NCI-H1048 (cell line): ENCODE data around the gene CHADL.

ENCODE experiments used
- DNase-seq: peaks from one replicate; lab custom pipeline; 2025; lab: John Stamatoyannopoulos, UW

The CHADL gene

DNA sequence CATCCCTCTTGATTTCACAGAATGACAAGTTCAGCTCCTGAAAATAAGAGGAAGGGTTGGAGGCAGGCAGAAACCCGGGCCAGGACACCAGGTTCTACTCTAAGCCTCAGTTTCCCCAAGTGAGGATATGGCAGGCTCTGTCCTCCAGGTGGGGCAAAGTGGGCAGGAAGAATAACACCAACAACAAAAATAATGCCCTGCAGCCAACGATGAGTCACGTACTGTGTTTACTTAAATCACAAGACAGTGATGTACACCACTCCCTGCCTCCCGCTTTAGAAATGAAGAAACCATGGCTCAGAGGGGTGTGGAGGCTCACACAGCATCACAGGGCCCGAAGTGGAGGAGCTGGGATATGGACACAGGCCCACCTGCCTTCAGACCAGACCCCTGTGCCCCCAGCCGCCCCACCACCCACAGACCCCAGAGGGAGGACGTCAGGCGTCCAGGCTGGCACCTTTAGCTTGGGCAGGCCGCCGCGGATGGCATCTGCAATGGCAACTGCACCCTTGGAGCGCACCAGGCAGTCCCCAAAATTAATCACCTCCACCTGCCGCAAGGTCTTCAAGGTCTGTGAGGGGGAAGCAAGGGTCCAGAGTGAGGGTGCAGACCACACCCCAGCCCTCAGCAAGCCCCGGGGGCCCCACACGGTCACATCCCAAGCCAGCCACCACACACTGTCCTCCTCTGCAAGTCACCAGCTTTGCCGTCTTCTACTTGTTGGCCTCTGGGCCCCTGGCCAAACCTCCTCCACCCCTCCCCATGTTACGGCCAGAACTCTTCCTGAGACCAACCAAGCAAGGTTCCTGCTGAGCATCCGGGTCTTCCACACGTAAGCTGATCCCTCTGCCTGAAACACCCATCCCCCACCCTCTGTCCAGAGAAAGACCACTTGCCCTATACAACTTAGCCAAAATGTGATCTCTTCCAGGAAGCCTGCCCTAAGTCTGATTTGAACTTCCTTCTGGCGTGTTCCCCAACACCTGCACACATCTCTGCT is 15.8 kb upstream of the CHADL start:
- DNase-seq, result no peak

DNA sequence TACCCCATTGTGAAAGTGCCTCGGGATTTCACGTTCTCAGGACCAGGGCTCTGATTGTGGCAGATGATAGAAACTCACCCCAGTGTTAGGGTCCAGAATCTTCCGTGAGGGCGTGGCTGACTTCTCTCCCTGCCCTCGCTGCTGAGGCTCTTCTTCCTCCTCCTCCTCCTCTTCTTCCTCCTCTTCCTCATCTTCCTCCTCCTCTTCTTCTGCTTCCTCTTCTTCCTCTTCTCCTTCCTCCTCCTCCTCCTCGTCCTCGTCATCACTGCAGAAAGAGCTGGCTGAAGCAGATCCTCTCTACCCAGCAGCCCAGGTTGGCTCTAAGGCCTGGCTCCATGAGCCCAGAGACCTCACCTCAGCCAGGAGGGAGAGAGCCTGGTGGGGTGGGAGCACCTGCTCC is 13.5 kb upstream of the CHADL start:
- DNase-seq, result no peak

DNA sequence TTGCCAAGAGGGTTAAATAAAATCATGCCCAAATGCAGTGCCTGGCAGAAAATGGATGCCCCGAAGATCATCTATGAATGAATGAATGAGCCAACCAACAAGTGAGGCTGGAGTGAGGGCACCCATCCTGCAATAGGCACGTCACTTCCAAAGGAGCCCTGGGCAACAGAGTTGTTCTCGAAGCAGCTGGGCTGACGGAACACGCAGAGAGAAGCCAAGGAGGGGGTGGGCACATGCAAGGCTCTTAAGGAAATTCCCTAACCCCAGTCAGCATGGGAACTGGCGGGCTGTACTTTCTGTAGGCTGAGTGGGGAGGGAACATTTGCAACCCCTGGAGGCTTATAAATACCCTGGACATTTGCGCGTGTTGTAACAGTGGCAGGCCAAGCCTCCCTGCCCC is 11.6 kb upstream of the CHADL start:
- DNase-seq, result no peak

GRCh38 chr22:41250127-41250526 is 9.4 kb upstream of the CHADL start:
- no peak for DNase-seq

DNA sequence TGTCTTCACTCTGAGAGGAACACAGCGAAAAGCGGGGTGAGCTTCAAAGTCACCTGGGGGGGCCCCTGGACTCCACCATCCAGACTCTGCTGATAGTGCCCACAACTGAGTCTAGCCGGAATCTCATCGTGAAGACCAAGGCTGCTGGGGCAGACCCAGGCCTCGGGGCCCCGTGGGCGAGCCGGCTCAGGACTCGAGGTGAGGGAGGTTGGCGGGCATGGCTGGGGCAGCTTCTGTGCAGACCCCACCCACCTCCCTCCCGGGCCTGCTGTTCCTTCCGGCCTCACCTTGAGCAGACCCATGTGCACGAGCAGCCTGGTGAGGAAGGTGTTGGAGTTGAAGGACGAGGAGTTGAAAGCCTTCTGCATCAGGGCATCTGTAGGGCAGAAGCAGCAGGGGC is 8.7 kb upstream of the CHADL start:
- DNase-seq, result no peak

DNA sequence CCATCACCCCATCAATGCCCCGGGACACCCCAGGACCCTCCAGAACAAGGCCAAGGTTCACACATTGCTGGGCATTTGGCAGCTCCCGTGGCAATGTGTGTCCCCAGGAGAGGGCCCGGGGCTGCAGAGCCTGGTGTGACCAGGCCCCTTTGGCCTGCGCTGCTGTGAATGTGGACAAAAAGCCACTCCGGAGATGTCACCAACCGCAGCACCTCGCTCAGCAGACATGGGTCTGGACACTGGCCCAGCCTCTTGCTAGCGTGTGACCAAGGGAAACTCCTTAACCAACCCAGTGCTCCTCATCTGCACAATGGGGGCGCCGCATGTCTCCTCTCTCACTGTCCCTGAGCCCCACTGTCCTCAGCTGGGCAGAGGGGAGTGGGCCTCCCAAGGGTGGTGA is 8.0 kb upstream of the CHADL start:
- no peak for DNase-seq

GRCh38 chr22:41248314-41248713 is 7.6 kb upstream of the CHADL start:
- no peak for DNase-seq

DNA sequence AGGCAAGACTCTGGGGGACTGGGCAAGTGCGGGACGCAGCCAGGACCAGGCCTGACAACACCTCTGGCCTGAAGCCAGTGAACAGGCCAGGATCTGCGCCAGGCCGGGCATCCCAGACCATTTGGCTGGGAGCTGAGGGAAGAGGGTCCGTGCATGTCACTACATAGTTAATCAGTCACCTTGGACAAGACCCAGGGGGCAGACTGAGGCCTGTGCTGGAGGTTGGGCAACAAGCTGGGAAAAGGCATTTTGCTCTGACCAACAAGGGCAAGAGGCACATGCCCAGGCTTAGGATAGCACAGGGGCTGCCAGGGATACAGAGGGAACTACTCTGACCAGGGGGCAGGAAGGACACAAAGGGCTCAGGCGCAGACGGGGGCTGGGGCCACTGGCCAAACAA is 7.0 kb upstream of the CHADL start:
- DNase-seq, result no peak

- DNase-seq, result no peak
Observed at GRCh38 chr22:41245917-41246499, 5.3 kb upstream of the CHADL start.

GRCh38 chr22:41243361-41243760 is 2.6 kb upstream of the CHADL start:
- DNase-seq, result no peak

DNA sequence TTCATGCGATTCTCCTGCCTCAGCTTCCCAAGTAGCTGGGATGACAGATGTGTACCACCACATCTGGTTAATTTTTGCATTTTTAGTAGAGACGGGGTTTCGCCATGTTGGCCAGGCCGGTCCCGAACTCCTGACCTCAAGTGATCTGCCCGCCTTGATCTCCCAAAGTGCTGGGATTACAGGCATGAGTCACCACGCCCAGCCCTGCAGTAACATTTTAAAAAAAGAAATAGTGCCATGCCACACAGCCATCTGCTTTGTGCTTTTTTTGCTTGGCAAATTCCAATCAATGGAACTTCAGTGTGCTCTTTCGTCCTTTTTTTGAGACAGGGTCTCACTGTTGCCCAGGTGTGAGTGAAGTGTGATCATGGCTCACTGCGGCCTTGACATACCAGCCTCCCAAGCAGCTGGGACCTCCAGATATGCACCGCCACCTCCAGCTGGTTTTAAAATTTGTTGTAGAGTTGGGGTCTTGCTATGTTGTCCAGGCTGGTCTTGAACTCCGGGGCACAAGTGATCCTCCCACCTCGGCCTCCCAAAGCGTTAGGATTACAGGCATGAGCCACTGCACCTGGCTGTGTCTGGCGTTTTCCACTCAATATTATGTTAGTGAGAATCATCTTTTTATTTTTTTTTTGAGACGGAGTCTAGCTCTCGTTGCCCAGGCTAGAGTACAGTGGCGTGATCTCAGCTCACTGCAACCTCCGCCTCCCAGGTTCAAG is 1.8 kb upstream of the CHADL start:
- no peak for DNase-seq

DNA sequence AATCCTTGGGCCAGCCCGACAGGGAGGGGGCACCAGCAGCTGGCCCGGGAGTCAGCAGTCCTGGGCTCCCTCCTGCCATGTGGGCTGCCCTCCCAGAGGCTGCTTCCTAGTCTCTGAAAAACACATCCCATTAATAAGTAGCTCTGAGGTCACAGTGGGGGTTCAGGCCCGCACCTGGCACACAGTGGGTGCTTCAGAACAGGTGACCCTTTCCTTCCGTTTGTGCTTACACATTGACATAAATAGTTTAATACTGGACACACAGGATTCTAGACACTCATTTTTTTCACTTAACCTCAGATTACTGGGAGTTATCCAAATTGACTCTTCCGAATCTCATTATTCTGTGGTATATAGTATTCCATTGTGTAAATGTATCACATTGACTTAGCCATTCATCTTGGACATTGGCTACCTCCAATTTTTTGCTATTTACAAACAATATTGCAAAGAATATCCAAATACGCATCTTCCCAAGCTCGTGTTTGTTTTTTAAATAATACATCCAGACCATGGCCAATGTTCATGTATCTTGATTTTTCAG is 474 bp upstream of the CHADL start:
- no peak for DNase-seq

- DNase-seq, result no peak
Observed at GRCh38 chr22:41239443-41240128, 1.1 kb downstream of the CHADL start.

DNA sequence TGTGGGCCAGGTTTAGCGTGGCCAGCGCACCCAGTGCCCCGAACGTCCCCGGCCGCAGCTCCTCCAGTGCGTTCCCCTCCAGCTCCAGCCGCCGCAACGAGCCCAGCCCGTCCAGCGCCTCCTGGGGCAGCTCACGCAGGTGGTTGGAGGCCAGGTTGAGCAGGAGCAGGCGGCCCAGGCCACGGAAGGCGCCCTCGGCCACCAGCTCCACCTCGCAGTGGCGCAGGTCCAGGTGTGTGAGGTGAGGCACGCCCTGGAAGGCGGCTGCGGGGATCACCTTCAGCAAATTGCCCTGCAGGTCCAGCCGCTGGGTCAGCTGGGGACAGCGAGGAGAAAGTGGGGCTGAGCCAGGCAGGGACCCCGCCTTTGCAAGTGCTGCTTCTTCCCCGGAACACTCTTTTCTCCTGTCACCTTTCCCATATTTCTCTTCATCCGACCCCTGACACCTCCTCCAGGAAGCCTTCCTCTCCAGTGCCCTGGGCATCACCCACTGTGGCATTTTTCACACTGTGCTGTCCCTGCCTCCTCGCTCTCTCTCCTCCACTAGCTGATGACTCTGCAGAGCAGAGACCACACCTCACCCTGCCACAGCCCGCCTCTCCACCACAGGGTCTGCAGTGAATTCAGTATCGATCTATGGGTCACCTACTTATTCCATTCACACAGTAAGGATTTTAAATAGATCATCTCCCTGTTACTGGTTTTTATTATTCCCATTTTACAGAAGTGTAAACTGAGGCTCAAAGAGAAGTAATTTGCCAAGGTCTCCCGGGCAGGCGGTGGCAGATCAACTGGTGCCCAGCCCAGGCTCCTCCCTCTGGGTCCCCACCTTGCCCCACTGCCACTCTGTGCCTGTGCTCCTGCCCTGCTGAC is 1.9 kb downstream of the CHADL start:
- no peak for DNase-seq

GRCh38 chr22:41237707-41238569 is 2.8 kb downstream of the CHADL start:
- DNase-seq, result no peak

GRCh38 chr22:41237036-41237706 is 3.6 kb downstream of the CHADL start:
- DNase-seq, result no peak

GRCh38 chr22:41234815-41235695 is 5.7 kb downstream of the CHADL start:
- DNase-seq, result no peak

- DNase-seq, result no peak
Observed at GRCh38 chr22:41231369-41231768, 9.4 kb downstream of the CHADL start.
